Activated T-cell treated with anti-CD3 and anti-CD28 coated beads for 48 hours (primary cell): ENCODE results near the gene NT5C1A.
A peak's percentile ranks its signal among the peaks of the same experiment; 100 is the strongest.

Source experiments
- DNase-seq: peaks from one replicate; pipeline ENCODE4 v3.0.0-alpha.2; 2020; ENCODE audit warnings: low read depth

The NT5C1A gene

GRCh38 chr1:39689635-39690034 is 17.7 kb upstream of the NT5C1A start:
- DNase-seq, result no peak

GRCh38 chr1:39689214-39689613 is 17.3 kb upstream of the NT5C1A start:
- no peak for DNase-seq

- DNase-seq, result no peak
Measured at GRCh38 chr1:39688706-39689105, 16.8 kb upstream of the NT5C1A start.

GRCh38 chr1:39687243-39687642 is 15.3 kb upstream of the NT5C1A start:
- DNase-seq, result no peak

GRCh38 chr1:39685071-39685470 is 13.2 kb upstream of the NT5C1A start:
- DNase-seq, result no peak

GRCh38 chr1:39684313-39684664 is 12.4 kb upstream of the NT5C1A start:
- DNase-seq, result no peak

- no peak for DNase-seq
Measured at GRCh38 chr1:39683591-39684312, 11.8 kb upstream of the NT5C1A start.

GRCh38 chr1:39681999-39682398 is 10.1 kb upstream of the NT5C1A start:
- no peak for DNase-seq

- DNase-seq, result no peak
Measured at GRCh38 chr1:39681294-39681693, 9.4 kb upstream of the NT5C1A start.

GRCh38 chr1:39680751-39681150 is 8.8 kb upstream of the NT5C1A start:
- no peak for DNase-seq

- DNase-seq, result no peak
Measured at GRCh38 chr1:39679821-39680220, 7.9 kb upstream of the NT5C1A start.

- DNase-seq, result no peak
Measured at GRCh38 chr1:39678889-39679288, 7.0 kb upstream of the NT5C1A start.

- no peak for DNase-seq
Measured at GRCh38 chr1:39677645-39678044, 5.7 kb upstream of the NT5C1A start.

- no peak for DNase-seq
Measured at GRCh38 chr1:39676948-39677548, 5.1 kb upstream of the NT5C1A start.

GRCh38 chr1:39675220-39675619 is 3.3 kb upstream of the NT5C1A start:
- no peak for DNase-seq

GRCh38 chr1:39673215-39673614 is 1.3 kb upstream of the NT5C1A start:
- DNase-seq, result no peak

- DNase-seq, result no peak
Measured at GRCh38 chr1:39672551-39672947, 642 bp upstream of the NT5C1A start.

- no peak for DNase-seq
Measured at GRCh38 chr1:39671433-39671792, 494 bp downstream of the NT5C1A start.

GRCh38 chr1:39670689-39671088 is 1.2 kb downstream of the NT5C1A start:
- DNase-seq, result no peak

GRCh38 chr1:39668894-39669293 is 3.0 kb downstream of the NT5C1A start:
- DNase-seq, result no peak

- DNase-seq, result no peak
Measured at GRCh38 chr1:39668111-39668510, 3.8 kb downstream of the NT5C1A start.

- peak; percentile 36 for DNase-seq
Measured at GRCh38 chr1:39666772-39667171, 5.1 kb downstream of the NT5C1A start.

- DNase-seq, result no peak
Measured at GRCh38 chr1:39663559-39663958, 8.3 kb downstream of the NT5C1A start.

- DNase-seq, result no peak
Measured at GRCh38 chr1:39662861-39663260, 9.0 kb downstream of the NT5C1A start.
